Measurements from ENCODE around the gene KRT13.

The KRT13 gene

GRCh38 chr17:41466988-41467387 is 38.4 kb downstream of the KRT13 start, which contains the start of gene KRT32:
Gene KRT32, minus strand, starts transcription at chr17:41467386. Its CDS starts 61 bp downstream, at chr17:41467325.
- DNase-seq (ENCODE audit: low read depth): no peak

- peak; percentile 95 for DNase-seq (ENCODE audit: low read depth)
Measured at GRCh38 chr17:41464682-41465081, 40.7 kb downstream of the KRT13 start.

GRCh38 chr17:41464173-41464572 is 41.2 kb downstream of the KRT13 start:
- no peak for DNase-seq (ENCODE audit: low read depth)

- DNase-seq (ENCODE audit: low read depth): no peak
Measured at GRCh38 chr17:41463746-41464145, 41.7 kb downstream of the KRT13 start.

GRCh38 chr17:41462705-41463104 is 42.7 kb downstream of the KRT13 start:
- no peak for DNase-seq (ENCODE audit: low read depth)

- no peak for DNase-seq (ENCODE audit: low read depth)
Measured at GRCh38 chr17:41457676-41458075, 47.7 kb downstream of the KRT13 start.

GRCh38 chr17:41456204-41456603 is 49.2 kb downstream of the KRT13 start:
- DNase-seq (ENCODE audit: low read depth): no peak

GRCh38 chr17:41455236-41455635 is 50.2 kb downstream of the KRT13 start:
- peak; percentile 41 for DNase-seq (ENCODE audit: low read depth)

- DNase-seq (ENCODE audit: low read depth): no peak
Measured at GRCh38 chr17:41453066-41453465, 52.3 kb downstream of the KRT13 start.

GRCh38 chr17:41452281-41452680 is 53.1 kb downstream of the KRT13 start:
- DNase-seq (ENCODE audit: low read depth): no peak

GRCh38 chr17:41451154-41451728 is 54.2 kb downstream of the KRT13 start:
- DNase-seq (ENCODE audit: low read depth): no peak

Data from stromal cell of bone marrow (primary cell).